Stimulated activated CD8-positive, alpha-beta memory T cell treated with anti-CD3 and anti-CD28 coated beads, Interleukin-7, amount 100 ng/mL, for 24 hours (primary cell): ENCODE measurements around the gene HOXA1.
"Not testable (repeated sequence)": the region's sequence is repeated elsewhere in the genome, so short reads cannot be mapped to it uniquely, and the experiment has no call there.

Experiments
- DNase-seq: peaks from one replicate; pipeline ENCODE4 v3.0.0-alpha.2; 2020; ENCODE audit warnings: low read depth

Gene HOXA1

DNA sequence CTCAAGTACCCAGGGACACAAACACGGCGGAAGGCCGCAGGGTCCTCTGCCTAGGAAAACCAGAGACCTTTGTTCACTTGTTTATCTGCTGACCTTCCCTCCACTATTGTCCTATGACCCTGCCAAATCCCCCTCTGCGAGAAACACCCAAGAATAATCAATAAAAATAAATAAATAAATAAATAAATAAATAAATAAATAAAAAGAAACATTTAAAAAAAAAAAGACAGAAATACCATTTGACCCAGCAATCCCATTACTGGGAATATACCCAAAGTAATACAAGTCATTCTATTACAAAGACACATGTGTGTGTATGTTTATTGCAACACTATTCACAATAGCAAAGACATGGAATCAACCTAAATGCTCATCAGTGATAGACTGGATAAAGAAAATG, 49.8 kb downstream of the HOXA1 start:
- not testable (repeated sequence) for DNase-seq

GRCh38 chr7:27045066-27045465, 50.7 kb downstream of the HOXA1 start:
- not testable (repeated sequence) for DNase-seq
